Natural killer cell (primary cell): ENCODE data around the gene SEL1L. TPM values are rescaled to one million over a fixed set of nuclear protein-coding genes. Genes with fewer than 3 reads are reported as not detected.
"Not testable (repeated sequence)": the region's sequence is repeated elsewhere in the genome, so short reads cannot be mapped to it uniquely, and the experiment has no call there.

Source experiments
- ATAC-seq, 3 donors: fragments of 150-1000 bp in 2 of 3; fragments of 200-7000 bp in 1 of 3; cut with Tn5 transposase; 1 replicate in 1 of 3; 2 replicates in 2 of 3; pipeline ENCODE4 v1.10.0; 2021; ENCODE audit warnings: mild to moderate bottlenecking in 2 of 3, moderate library complexity in 2 of 3
- DNase-seq, 2 donors: peaks; one replicate each; pipeline versions ENCODE4 v3.0.0 to v3.0.0-alpha.2; 2013 to 2021; ENCODE audit warnings: mixed read lengths in 1 of 2
- H3K27ac ChIP-seq: one replicate; pipeline ENCODE4 v1.5.1; 2013; ENCODE audit warnings: mild to moderate bottlenecking, low read length
- H3K27me3 ChIP-seq: one replicate; pipeline ENCODE4 v1.6.1; 2013; ENCODE audit warnings: low read length; ENCODE audit not compliant: control insufficient read depth, insufficient read depth
- H3K36me3 ChIP-seq: one replicate; pipeline ENCODE4 v1.6.1; 2013; ENCODE audit warnings: low read length; ENCODE audit not compliant: control insufficient read depth, insufficient read depth
- H3K4me1 ChIP-seq: one replicate; pipeline ENCODE4 v1.6.1; 2013; ENCODE audit warnings: low read length; ENCODE audit not compliant: control insufficient read depth, insufficient read depth
- H3K4me3 ChIP-seq: one replicate; pipeline ENCODE4 v1.5.1; 2013; ENCODE audit warnings: low read length
- H3K9me3 ChIP-seq: one replicate; pipeline ENCODE4 v1.6.1; 2013; ENCODE audit warnings: low read length; ENCODE audit not compliant: control insufficient read depth, insufficient read depth
- H3K27ac Mint-ChIP-seq, 2 donors: one replicate each; pipeline ENCODE4 v1.8.0; 2022; ENCODE audit warnings: mild to moderate bottlenecking in 2 of 2, mixed read lengths in 2 of 2, moderate library complexity in 1 of 2
- H3K27me3 Mint-ChIP-seq, 2 donors: one replicate each; pipeline ENCODE4 v1.8.0; 2022; ENCODE audit warnings: low read depth in 2 of 2, mixed read lengths in 2 of 2
- H3K36me3 Mint-ChIP-seq: one replicate; pipeline ENCODE4 v1.8.0; 2022; ENCODE audit warnings: mixed read lengths
- H3K4me1 Mint-ChIP-seq, 2 donors: one replicate each; pipeline ENCODE4 v1.8.0; 2022; ENCODE audit warnings: mixed read lengths in 2 of 2
- H3K4me3 Mint-ChIP-seq: one replicate; pipeline ENCODE4 v1.8.0; 2022; ENCODE audit warnings: mild to moderate bottlenecking, moderate library complexity, mixed read lengths
- H3K9me3 Mint-ChIP-seq, 2 donors: one replicate each; pipeline ENCODE4 v1.8.0; 2022; ENCODE audit warnings: mixed read lengths in 2 of 2
- WGBS: methylation state at CpG from one replicate; pipeline ENCODE4 v1.1.7; 2013; ENCODE audit warnings: missing lambda C conversion rate; ENCODE audit not compliant: insufficient coverage; 5-methylcytosine and 5-hydroxymethylcytosine counted together
- intact Hi-C: fragments of 100-400 bp; cut with micrococcal nuclease; formaldehyde crosslinking; loops from one replicate; pipeline ENCODE4 v1.14.2; 2022
- total RNA-seq, 4 donors: library from RNA; stranded (reverse); fragments of 120-200 nt in 1 of 4; gene quantifications; one replicate each; pipeline versions ENCODE4 v1.2.3 to v1.2.4, GENCODE V29; 2013 to 2022
- TF ChIP-seq, protein P1 (sequence below): fragments of 200-600 bp; IDR thresholded peaks from one replicate; pipeline ENCODE4 v1.8.0; 2022; ENCODE audit warnings: antibody characterized with exemption

The SEL1L gene
- total RNA-seq, 3 donors from 2014 or later (not counting 1 experiment from before 2014, with no cell fraction given), result 55.0 to 93.0 (median 77.0) TPM

GRCh38 chr14:81555684-81556083, 22.0 kb upstream of the SEL1L start:
- no peak overlapping the region for H3K4me3 Mint-ChIP-seq
- no peak for ATAC-seq
- Histone ChIP-seq H3K36me3 (no peaks in the 10 kb centered on the region), H3K9me3 (peaks cover 4% of the 10 kb centered on the region), H3K27me3 (no peaks in the 10 kb centered on the region), H3K27ac (no peak overlapping the region), H3K4me1 (no peaks in the 10 kb centered on the region), H3K4me3 (no peak overlapping the region)
- no CpG with 5 or more reads among the region's 2 CpGs for WGBS
- no peak for DNase-seq
- intact Hi-C loops, result no loop called here
- no peaks in the 10 kb centered on the region for H3K36me3 Mint-ChIP-seq
- H3K27me3 Mint-ChIP-seq, result peaks cover 0 to 7% of the 10 kb centered on the region in 2 donors
- TF ChIP-seq, protein P1, sequence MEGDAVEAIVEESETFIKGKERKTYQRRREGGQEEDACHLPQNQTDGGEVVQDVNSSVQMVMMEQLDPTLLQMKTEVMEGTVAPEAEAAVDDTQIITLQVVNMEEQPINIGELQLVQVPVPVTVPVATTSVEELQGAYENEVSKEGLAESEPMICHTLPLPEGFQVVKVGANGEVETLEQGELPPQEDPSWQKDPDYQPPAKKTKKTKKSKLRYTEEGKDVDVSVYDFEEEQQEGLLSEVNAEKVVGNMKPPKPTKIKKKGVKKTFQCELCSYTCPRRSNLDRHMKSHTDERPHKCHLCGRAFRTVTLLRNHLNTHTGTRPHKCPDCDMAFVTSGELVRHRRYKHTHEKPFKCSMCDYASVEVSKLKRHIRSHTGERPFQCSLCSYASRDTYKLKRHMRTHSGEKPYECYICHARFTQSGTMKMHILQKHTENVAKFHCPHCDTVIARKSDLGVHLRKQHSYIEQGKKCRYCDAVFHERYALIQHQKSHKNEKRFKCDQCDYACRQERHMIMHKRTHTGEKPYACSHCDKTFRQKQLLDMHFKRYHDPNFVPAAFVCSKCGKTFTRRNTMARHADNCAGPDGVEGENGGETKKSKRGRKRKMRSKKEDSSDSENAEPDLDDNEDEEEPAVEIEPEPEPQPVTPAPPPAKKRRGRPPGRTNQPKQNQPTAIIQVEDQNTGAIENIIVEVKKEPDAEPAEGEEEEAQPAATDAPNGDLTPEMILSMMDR, result no peak
- no peaks in the 10 kb centered on the region for H3K9me3 Mint-ChIP-seq
- no peak overlapping the region for H3K27ac Mint-ChIP-seq
- H3K4me1 Mint-ChIP-seq, result no peaks in the 10 kb centered on the region

DNA sequence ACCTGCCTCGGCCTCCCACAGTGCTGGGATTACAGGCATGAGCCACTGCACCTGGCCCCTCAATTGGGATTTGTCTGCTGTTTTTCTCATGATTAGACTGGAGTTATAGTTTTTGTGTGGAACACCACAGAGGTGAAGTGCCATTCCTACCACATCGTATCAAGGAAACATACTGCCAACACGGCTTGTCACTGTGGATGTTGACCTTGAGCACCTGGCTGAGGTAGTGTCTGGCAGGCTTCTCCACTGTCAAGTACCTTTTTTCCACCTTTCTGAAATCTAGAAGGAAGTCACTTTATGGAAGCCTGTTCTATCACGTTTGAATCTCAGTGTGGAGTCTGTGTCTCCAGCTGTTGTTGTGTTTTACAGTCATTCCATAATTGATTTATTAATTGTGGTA, 21.4 kb upstream of the SEL1L start:
- ATAC-seq (no peak), DNase-seq (no peak)
- no peak overlapping the region for H3K27ac Mint-ChIP-seq
- Histone ChIP-seq H3K36me3 (no peaks in the 10 kb centered on the region), H3K27ac (no peak overlapping the region), H3K27me3 (no peaks in the 10 kb centered on the region), H3K4me1 (no peaks in the 10 kb centered on the region), H3K9me3 (peaks cover 4% of the 10 kb centered on the region), H3K4me3 (no peak overlapping the region)
- TF ChIP-seq, protein P1, result no peak
- no peaks in the 10 kb centered on the region for H3K9me3 Mint-ChIP-seq
- 86% methylated on average over 4 of the region's 4 CpGs for WGBS
- no peaks in the 10 kb centered on the region for H3K4me1 Mint-ChIP-seq
- no peak overlapping the region for H3K4me3 Mint-ChIP-seq
- intact Hi-C loops, result no loop called here
- peaks cover 0 to 7% of the 10 kb centered on the region in 2 donors for H3K27me3 Mint-ChIP-seq
- no peaks in the 10 kb centered on the region for H3K36me3 Mint-ChIP-seq

- Histone ChIP-seq H3K4me3 (no peak overlapping the region), H3K27me3 (no peaks in the 10 kb centered on the region), H3K27ac (no peak overlapping the region), H3K36me3 (no peaks in the 10 kb centered on the region), H3K4me1 (no peaks in the 10 kb centered on the region), H3K9me3 (no peaks in the 10 kb centered on the region)
- no peaks in the 10 kb centered on the region for H3K9me3 Mint-ChIP-seq
- H3K36me3 Mint-ChIP-seq, result no peaks in the 10 kb centered on the region
- H3K4me1 Mint-ChIP-seq, result no peaks in the 10 kb centered on the region
- ATAC-seq (no peak), DNase-seq (no peak)
- H3K27ac Mint-ChIP-seq, result no peak overlapping the region
- TF ChIP-seq, protein P1, result no peak
- intact Hi-C loops, result no loop called here
- 100% methylated on average over 2 of the region's 3 CpGs for WGBS
- peaks cover 2 to 7% of the 10 kb centered on the region in 2 donors for H3K27me3 Mint-ChIP-seq
- H3K4me3 Mint-ChIP-seq, result no peak overlapping the region
Observed at GRCh38 chr14:81551471-81551870, 17.8 kb upstream of the SEL1L start.

DNA sequence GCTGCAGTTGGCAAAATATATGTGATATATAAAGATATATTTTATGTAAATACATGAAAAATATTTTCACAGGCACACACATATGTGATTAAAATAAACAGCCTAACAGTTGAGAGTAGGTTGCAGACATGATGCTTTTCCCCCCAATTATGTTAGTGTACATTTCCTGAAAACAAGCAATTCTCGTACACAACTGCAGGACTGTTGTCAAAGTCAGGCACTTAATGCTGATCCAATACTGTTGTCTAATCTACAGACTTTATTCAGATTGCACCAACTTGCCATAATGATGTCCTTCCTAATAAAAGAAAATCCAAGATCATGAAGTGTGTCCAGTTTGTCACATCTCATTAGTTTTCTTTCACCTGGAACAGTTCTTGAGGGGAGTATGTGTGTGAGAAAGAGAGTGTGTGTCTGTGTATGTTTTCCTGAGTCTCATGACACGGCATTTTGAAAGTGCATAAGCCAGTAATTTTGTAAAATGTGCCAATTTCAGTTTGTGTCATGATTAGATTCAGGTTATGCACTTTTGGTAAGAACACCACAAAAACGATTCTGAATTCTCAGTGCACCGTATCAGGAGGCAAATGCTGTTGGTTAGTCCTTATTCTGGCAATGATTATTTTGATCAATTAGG, 16.5 kb upstream of the SEL1L start:
- H3K27me3 Mint-ChIP-seq, result peaks cover 2 to 11% of the 10 kb centered on the region in 2 donors
- no peaks in the 10 kb centered on the region for H3K9me3 Mint-ChIP-seq
- TF ChIP-seq, protein P1, result no peak
- H3K27ac Mint-ChIP-seq, result no peak overlapping the region
- no peaks in the 10 kb centered on the region for H3K36me3 ChIP-seq
- intact Hi-C loops, result no loop called here
- no peak overlapping the region for H3K4me3 Mint-ChIP-seq
- 44% methylated on average over 4 of the region's 4 CpGs for WGBS
- no peaks in the 10 kb centered on the region for H3K9me3 ChIP-seq
- DNase-seq, result no peak
- no peak for ATAC-seq
- H3K4me1 Mint-ChIP-seq, result no peaks in the 10 kb centered on the region
- H3K27me3 ChIP-seq, result no peaks in the 10 kb centered on the region
- no peak overlapping the region for H3K4me3 ChIP-seq
- no peaks in the 10 kb centered on the region for H3K36me3 Mint-ChIP-seq
- H3K27ac ChIP-seq, result no peak overlapping the region
- no peaks in the 10 kb centered on the region for H3K4me1 ChIP-seq

DNA sequence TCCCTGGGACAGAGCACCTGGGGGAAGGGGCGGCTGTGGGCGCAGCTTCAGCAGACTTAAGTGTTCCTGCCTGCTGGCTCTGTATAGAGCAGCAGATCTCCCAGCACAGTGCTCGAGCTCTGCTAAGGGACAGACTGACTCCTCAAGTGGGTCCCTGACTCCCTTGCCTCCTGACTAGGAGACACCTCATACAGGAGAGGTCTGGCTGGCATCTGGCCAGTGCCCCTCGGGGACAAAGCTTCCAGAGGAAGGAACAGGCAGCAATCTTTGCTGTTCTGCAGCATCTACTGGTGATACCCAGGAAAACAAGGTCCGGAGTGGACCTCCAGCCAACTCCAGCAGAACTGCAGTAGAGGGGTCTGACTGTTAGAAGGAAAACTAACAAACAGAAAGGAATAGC, 7.6 kb upstream of the SEL1L start:
- H3K27me3 ChIP-seq, ATAC-seq, DNase-seq, intact Hi-C loops, H3K4me1 ChIP-seq, H3K27ac Mint-ChIP-seq, H3K36me3 Mint-ChIP-seq, H3K9me3 Mint-ChIP-seq, H3K4me1 Mint-ChIP-seq, H3K9me3 ChIP-seq, H3K36me3 ChIP-seq, H3K4me3 Mint-ChIP-seq, H3K4me3 ChIP-seq, H3K27ac ChIP-seq: not testable (repeated sequence)
- WGBS, result 87% methylated on average over 5 of the region's 5 CpGs
- H3K27me3 Mint-ChIP-seq, result peaks cover 36 to 63% of the 10 kb centered on the region in 2 donors
